GM21526 (cell line): ENCODE results near the gene DLG2.

Source experiments
- ATAC-seq: cut with Tn5 transposase; IDR thresholded peaks from one replicate; pipeline ENCODE4 v1.9.1; 2021; ENCODE audit warnings: moderate library complexity; ENCODE audit not compliant: unreplicated experiment, low FRiP score

Gene DLG2

DNA sequence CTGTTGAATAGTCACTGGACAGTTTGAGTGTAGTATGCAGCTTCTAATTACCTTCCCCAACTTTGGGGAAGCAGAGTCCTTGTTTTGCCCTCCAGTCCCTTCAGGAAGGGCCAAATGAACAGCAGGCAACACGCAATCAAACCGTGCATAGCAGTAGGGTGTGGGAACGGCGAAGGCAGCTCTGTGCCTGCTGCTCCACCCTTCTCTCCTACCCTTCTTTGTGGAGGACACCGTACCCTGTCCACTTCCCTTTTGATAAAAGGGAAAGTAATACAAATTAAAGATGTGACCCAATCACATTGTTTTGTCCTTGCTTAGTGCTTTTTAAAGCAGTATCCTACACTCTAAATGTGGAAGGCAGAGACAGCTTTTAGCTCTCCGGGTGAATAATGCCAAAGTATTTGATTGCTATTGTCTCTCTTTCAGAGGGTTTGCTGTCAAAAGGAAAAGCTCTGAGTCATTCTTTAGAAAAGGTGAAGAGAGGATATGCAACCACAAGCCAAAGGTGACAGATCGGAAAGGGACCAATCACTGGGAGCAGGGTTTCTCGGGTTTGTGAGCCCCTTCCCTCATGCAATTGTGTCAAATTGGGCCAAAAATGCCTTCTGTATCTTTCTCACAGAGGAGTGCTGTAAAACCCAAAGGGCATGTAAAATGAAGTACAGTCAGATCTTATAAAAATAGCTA, 1933.7 kb downstream of the DLG2 start:
- no peak for ATAC-seq

DNA sequence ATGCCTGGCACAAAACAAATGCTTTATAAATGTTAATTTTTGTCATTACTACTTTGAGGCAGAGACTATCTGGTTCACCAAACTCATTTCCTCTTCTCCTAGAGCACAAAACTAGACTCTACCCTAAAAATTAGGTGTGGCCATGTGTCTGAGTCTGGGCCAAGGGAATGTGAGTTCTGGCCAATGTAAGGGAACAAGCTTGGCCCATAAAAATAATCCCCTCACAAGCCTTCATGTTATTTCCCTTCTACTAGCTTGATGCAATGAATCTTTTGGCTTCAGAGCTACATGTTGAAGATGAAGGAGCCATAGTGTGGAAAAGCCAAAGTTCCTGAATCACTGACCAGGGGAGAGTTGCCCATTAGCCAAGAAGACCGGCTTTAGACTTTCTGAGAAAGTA, 1934.5 kb downstream of the DLG2 start:
- no peak for ATAC-seq

DNA sequence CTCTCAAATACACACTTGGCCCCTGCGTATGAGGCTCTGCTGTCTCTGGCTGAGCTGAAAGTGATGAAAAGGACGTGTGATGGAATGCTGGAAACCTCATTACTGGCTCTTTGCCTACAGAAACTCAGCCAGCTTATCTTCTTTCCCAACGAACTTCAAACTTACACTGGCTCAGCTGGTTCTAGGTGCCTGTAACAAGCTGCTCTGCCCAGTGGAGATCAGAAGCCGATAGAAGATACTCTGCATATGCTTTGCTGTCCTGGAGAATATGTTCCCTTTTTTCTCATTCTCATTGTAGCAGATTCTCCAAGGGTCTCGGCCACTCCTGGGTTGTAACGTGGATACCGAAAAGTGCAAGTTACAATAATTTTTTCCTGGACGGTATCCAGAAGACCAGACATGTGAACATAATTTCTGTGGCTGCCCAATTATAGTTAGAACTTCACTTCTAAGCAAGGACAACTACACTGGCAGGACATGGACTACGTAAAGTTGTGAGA, 1935.6 kb downstream of the DLG2 start:
- no peak for ATAC-seq

DNA sequence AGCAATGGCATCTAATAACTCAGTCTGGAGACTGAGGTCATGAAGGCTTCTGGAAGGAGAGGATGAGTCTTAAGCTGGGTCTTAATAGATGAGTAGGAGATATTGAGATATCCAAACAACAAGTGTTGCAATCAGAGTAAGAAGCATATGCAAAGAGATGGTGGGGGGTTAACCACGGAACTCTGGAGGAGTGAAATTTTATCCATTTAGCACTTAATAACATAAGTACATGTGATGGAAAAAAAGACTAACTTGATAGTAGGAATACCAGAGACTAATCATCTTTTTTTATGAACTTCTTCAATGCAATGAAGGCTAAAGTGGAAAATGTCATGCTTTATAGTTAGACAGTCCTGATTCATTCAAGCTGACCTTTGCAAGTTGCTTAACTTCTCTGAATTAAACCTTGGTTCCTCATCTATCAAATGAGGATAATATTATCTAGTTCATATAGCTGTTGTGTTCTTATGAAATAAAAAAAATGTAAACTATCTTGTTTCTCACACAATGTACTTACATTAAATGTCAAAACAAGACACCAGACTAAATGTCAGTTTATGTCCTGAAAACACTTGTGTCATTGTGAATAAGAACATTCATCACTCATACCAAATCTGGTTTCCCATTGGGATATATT, 1937.9 kb downstream of the DLG2 start:
- ATAC-seq, result no peak

DNA sequence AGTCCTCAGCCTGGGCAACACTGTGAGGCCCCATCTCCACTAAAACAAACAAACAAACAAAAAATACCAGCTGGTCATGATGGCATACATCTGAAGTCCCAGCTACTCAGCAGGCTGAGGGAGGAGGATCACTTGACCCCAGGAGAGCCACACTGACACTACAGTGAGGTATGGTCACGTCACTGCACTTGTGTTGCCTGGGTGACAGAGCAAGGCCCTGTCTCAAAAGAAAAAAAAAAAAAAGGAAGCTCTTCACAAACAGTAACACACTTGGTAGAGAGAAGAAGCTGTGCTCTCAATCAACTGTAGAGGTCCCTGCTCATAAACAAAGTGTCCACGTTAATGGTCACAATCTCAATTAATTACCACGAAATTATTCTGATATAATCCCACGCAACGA, 1939.4 kb downstream of the DLG2 start:
- no peak for ATAC-seq

DNA sequence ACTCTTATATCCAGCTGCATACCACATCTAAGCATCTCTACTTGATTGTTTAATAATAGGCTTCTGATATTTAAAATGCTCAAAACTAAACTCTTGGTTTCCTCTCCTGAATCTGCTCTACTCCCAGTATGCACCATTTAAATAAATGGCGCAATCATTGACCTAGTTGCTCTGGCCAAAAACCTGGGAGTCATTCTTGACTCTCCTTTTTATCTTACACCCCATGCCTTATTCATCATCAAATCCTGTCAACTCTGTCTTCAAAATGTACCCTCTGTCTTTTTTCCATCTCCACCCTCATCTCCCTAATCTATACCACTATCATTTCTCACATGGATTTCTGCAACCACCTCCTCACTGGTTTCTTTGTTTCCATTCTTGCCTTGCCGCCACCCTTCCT, 1941.4 kb downstream of the DLG2 start:
- ATAC-seq, result no peak

DNA sequence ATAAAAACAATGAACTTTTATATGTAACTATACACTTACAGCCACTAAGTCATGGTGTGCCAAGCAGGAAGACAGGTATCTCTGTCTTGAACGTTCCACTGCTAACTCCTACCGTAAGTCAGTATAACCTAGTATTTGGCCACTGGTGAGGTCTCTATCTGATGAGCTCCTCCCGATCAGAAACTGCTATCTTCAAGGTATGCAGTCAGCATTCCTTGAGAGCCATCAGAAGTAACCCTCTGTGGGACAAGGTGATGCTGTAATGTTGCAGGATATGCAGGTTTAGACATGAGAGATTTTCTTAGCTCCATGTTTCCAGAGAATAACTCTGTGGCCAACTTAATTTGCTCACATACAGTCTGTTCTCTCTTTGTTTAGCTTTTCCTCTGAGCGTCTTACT, 1943.1 kb downstream of the DLG2 start:
- no peak for ATAC-seq

DNA sequence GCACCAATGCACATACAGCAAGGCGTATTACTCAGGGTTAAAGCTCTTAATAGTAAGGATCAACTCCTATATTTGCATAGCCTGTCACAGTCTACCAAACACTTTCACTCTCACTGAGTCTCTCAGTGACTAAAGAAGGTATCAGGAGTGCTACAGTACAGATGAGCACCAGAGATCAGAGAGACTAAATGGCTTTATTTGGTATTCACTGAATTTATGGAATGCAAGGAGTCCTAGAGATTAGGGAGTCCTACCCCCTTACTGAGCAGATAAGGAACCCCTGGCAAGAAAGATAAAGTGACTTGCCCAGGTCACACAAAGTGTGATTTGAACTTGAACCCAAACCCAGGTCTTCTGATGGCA, 1944.6 kb downstream of the DLG2 start:
- ATAC-seq, result peak; percentile 98

DNA sequence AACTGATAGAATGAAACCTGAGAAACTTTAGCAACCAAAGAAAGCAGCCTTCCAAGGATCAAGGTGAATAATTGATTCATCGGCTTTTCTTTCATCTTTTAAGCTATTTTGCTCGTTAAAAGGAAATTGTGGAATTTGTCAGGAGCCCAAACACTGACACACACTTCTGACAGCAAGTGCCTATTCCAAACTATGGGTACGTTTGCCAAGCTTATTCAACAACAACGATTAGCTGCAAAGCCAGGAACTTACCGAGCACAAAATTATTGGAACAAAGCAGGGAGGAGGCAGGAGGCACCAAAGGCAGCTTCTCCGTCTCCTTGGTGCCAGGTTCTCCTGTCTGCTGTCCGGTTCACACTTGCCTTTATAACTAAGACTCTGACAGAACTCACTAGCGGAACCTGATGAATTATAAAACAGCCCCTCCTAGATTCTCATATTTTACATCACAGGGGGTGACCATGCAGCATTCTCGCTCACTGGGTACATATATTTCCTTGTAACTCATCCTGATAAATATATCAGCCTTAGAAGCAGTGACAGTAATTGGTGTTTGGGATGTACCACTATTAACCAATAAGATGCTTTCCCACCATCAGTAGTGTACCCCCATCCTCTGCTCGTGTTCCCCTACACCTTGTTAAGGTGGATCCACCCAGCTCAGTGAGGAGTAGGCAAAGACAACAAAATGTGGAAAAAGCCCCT, 1945.1 kb downstream of the DLG2 start:
- ATAC-seq, result no peak

DNA sequence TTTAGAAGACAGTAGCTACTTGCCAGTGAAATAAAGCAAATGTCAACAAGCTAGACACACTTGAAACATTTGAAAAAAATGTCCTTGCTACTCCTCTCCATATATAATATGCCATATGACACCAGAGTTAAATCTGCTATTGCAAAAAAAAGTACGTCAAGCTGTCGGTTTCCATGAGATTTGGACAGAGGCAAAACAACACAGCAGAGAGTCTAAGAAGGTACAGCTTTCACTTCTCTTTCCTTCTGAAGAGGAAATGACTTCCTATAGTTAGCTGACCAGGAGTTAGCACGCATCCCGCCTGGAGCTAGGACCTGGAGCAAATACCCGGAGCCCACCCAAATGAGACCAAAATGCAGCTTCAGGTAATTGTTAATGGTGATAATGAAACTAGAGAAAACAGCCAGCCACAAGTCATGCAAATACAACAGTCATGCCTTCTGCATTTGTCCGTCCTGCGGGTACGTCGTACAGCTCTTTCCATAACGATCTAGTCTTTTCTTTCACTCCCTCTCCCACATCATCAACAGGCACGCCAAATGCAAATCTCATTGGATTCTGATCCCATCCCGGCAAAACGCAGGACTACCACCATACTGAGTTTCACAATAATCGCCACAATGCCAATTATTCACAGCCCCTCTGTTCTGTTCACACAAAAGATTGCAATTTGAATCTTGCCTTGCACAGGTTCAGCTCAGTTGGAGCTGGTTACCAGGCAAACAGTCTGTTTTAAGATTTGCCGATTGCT, 1945.9 kb downstream of the DLG2 start:
- peak; percentile 70 for ATAC-seq

DNA sequence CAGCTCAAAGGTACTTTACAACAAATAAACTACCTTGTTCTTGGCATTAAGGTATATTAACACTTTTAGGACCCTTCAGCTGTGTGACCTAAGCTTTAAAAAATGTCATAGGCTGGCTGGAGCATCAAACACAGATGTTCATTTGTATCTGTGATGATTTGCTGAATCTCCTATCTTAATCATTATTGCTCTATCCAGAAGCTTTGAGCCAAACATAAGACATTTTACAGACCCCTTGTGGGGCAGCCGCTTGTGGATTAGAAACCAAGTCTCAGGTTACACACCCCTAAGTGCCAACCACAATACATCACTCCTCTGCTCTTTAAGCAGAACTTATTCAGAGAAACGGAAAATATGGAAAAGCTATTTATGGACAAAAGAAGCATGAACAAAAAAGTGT, 1946.8 kb downstream of the DLG2 start:
- ATAC-seq, result no peak

DNA sequence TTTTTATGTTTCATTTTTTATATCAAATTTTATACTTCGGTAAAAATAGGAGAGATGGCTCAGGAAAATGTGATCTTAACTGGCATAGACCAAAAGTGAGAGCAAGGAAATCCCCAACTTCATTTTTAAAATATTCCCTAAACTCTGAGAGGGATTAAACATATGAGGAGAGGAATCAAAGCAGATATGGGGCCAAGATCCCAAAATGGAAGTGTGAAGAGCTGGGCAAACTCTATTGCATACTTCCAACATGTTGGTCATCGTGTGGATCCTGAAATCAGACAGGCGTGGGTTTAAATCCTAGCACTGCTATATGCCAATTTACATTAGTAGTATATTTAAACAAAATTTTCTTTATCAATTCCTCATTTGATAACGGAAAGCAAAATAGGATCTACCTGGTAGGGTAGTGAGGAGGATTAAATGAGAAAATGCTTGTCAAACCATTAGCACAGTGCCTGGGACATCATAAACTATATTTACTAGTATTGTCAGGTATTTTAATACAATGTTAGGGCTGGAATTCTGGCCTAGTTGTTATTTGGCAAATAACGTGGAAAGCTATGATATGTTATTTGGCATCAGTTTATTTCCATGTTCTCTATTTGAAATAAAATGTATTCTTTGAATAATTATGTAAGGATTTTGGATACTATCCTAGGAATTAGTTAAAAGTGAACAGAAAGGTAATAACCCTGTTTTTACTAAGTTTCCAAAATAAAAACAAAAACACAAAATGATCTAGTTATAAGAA, 1948.1 kb downstream of the DLG2 start:
- no peak for ATAC-seq

DNA sequence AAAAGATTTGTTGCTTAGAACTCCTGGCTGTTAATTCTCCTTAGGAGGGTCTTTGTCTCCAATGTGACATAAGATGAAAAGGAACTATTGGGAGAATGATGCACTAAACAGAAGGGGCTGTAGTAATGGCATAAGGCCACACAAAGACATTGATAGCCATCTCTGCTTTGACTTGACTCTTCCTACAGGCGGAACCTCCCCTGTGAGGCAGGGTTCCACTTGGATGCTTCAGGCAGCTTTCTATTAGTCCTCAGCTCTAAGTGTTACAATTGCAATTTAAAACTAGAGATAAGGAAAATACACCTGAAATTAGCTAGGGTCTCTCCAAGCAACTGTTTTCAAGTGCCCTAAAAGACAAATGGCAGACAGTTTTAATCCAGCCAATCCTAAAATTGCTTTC, 1949.4 kb downstream of the DLG2 start:
- no peak for ATAC-seq

DNA sequence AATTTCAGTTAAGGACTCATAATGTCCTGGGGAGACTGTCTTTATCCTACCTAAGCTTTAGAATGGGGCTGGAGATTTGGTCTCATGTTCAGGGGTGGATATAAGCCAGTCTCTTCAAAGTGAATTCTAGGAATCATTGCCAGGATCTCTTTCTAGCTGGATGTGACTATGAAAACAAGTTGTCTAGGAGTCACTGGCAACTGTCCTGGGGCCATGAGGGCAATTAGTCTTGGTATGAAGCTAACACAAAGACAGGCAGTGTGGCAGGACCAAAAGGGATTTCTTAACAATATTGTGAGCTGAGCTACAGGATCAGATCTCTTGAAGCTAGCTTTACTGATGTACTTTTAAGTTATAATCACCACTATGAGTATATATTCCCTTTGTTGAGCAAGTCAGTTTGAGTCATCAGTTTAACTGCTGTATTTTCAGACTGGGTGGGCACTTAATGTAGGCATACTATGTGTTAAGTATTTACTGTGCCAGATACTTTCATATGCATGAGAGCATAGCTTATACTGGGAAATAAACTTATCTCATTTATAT, 1951.0 kb downstream of the DLG2 start:
- no peak for ATAC-seq

DNA sequence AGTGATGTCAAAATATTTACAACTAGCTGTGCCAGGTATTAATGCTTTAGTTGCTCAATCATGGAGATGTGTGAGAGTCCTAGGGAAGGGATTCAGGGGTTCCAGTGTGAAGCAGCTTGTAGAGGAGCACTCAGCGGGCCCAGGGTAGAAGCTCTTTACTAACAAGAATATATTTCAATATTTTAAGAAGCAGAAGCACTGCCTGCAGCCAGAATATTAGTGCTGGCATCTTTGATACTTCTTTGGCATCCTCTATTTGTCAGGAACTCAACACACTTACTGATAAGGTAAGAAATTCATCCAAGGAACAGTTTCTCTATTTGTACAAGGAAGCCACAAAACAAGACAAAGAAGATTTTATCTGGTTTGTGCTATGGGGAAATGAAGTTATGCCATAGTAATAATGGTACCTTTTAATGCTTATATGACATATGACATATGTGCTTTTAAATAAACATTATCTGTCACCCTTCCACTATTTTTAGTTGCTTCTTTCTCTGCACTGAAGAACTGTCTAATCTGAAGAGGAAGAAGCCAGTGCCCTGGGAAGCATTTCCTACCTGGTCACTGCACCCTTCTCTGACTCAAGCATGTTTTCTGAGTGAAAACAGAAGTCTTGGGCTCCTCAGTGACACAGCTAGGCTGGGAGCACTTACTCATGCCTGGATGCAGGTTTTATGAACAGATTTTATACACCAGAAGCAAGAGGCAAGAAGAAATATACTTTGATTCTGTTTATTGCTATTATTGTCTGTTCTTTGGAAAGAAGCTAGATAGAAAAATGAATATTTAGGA, 1952.8 kb downstream of the DLG2 start:
- no peak for ATAC-seq

DNA sequence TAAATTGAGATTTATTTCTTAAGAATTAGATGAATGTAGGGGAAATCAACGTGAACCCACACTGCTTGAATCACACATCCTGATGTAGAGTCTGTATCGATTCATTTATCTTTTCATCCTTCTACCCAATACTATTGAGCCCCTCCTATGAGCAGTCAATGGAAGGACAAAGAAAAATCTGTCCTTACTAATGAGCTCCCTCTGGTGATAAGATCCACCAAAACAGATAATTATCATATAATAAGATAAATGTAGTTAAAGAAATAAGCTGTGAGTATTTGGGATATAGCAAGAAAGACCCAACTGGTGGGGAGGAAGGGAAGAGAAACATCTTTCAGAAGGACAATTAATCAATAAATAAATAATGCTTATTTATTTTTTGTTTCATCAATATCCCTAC, 1955.9 kb downstream of the DLG2 start:
- ATAC-seq, result no peak

DNA sequence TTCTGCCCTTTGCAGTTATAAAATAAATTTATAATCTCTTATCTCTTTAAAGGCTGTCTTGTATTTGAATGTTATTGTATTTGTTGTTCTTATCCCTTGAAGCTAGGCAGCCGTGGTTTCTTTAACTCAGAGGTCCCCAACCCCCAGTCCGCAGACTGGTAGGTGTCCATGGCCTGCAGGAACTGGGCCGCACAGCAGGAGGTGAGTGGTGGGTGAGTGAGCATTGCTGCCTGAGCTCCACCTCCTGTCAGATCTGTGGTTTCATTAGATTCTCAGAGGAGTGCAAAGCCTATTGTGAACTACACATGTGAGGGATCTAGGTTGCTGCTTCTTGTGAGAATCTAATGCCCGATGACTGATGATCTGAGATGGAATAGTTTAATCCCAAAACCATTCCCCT, 1961.0 kb downstream of the DLG2 start:
- no peak for ATAC-seq

DNA sequence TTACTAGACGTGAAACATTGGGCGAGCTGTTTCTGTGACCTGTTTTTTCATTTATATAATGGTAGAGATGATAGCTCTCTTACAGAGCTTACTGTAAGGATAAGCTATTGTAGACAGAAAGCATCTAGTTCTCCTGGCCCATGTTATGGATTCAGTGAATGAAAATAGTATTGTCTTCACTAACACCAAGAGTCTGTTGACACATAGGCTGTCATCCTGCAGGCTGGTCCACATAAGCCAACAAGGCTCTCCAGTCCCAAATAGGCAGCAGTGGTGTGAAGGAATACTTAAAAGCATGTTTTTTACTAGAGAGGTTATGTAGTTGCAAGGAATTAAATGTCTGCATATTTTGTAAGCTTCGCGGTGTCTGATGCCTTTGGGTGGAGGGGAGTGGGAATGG, 1963.2 kb downstream of the DLG2 start:
- no peak for ATAC-seq

DNA sequence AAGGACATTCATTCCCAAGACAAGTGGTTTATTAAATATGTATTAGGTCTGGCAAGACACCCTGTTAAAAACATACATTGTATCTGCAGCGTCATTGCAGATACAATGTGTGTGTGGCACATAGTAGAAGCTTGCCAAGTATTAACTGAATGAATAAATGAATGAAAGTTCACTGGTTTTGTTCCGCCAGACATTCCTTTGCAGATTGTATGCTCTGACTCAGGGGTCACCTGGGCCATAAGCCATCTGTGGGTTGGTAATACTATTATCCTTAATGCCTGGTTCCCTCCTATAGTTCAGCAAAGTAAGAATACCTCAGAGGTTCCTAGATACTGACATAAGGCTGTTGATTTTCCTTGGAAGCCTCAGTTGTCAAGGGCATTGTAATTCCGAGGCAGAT, 1963.7 kb downstream of the DLG2 start:
- ATAC-seq, result no peak
